GM19043 (cell line): ENCODE data around the gene CEP128.

Experiments
- ATAC-seq: cut with Tn5 transposase; IDR thresholded peaks from one replicate; pipeline ENCODE4 v1.9.1; 2021; ENCODE audit warnings: low read depth; ENCODE audit not compliant: unreplicated experiment

CEP128 gene

GRCh38 chr14:80565001-80565400 lies 376.5 kb downstream of the CEP128 start:
- no peak for ATAC-seq

GRCh38 chr14:80564051-80564450 lies 377.5 kb downstream of the CEP128 start:
- ATAC-seq: no peak

- ATAC-seq: no peak
Measured at GRCh38 chr14:80560800-80561657, 380.5 kb downstream of the CEP128 start.

- no peak for ATAC-seq
Measured at GRCh38 chr14:80554139-80554538, 387.4 kb downstream of the CEP128 start.

- ATAC-seq: no peak
Measured at GRCh38 chr14:80549141-80549540, 392.4 kb downstream of the CEP128 start.

GRCh38 chr14:80545935-80546854 lies 395.3 kb downstream of the CEP128 start:
- ATAC-seq: no peak

- ATAC-seq: no peak
Measured at GRCh38 chr14:80544366-80544765, 397.2 kb downstream of the CEP128 start.

- no peak for ATAC-seq
Measured at GRCh38 chr14:80543211-80543610, 398.3 kb downstream of the CEP128 start.

- ATAC-seq: no peak
Measured at GRCh38 chr14:80538633-80539375, 402.7 kb downstream of the CEP128 start.

GRCh38 chr14:80537626-80538025 lies 403.9 kb downstream of the CEP128 start:
- ATAC-seq: no peak

- ATAC-seq: no peak
Measured at GRCh38 chr14:80536456-80536855, 405.1 kb downstream of the CEP128 start.

GRCh38 chr14:80535171-80535570 lies 406.4 kb downstream of the CEP128 start:
- no peak for ATAC-seq

GRCh38 chr14:80523518-80524117 lies 417.9 kb downstream of the CEP128 start:
- ATAC-seq: no peak

GRCh38 chr14:80522936-80523335 lies 418.6 kb downstream of the CEP128 start:
- no peak for ATAC-seq

GRCh38 chr14:80522411-80522810 lies 419.1 kb downstream of the CEP128 start:
- ATAC-seq: no peak

GRCh38 chr14:80521456-80521855 lies 420.1 kb downstream of the CEP128 start:
- ATAC-seq: no peak

GRCh38 chr14:80519002-80519401 lies 422.5 kb downstream of the CEP128 start:
- no peak for ATAC-seq

GRCh38 chr14:80518173-80518572 lies 423.4 kb downstream of the CEP128 start:
- no peak for ATAC-seq

GRCh38 chr14:80507292-80507869 lies 434.2 kb downstream of the CEP128 start:
- no peak for ATAC-seq

GRCh38 chr14:80504781-80505180 lies 436.8 kb downstream of the CEP128 start:
- no peak for ATAC-seq
